ENCODE data around the gene EML1.
A peak's percentile ranks its signal among the peaks of the same experiment; 100 is the strongest.

The EML1 gene

GRCh38 chr14:99872786-99873440, 79.7 kb downstream of the EML1 start:
- DNase-seq (ENCODE audit: low spot score) = no peak

- no peak for DNase-seq (ENCODE audit: low spot score)
Measured at GRCh38 chr14:99873653-99874052, 80.4 kb downstream of the EML1 start.

- no peak for DNase-seq (ENCODE audit: low spot score)
Measured at GRCh38 chr14:99874306-99874705, 81.1 kb downstream of the EML1 start.

GRCh38 chr14:99875421-99875820, 82.2 kb downstream of the EML1 start:
- no peak for DNase-seq (ENCODE audit: low spot score)

- no peak for DNase-seq (ENCODE audit: low spot score)
Measured at GRCh38 chr14:99875836-99876235, 82.6 kb downstream of the EML1 start.

GRCh38 chr14:99876406-99876805, 83.2 kb downstream of the EML1 start:
- no peak for DNase-seq (ENCODE audit: low spot score)

- DNase-seq (ENCODE audit: low spot score) = no peak
Measured at GRCh38 chr14:99878563-99878962, 85.3 kb downstream of the EML1 start.

- DNase-seq (ENCODE audit: low spot score) = no peak
Measured at GRCh38 chr14:99879401-99880295, 86.4 kb downstream of the EML1 start.

- no peak for DNase-seq (ENCODE audit: low spot score)
Measured at GRCh38 chr14:99880651-99881420, 87.6 kb downstream of the EML1 start.

GRCh38 chr14:99883866-99884650, 90.8 kb downstream of the EML1 start:
- no peak for DNase-seq (ENCODE audit: low spot score)

GRCh38 chr14:99884834-99885648, 91.8 kb downstream of the EML1 start:
- DNase-seq (ENCODE audit: low spot score) = peak; percentile 43

GRCh38 chr14:99885649-99885958, 92.4 kb downstream of the EML1 start:
- DNase-seq (ENCODE audit: low spot score) = no peak

- DNase-seq (ENCODE audit: low spot score) = no peak
Measured at GRCh38 chr14:99887407-99887806, 94.2 kb downstream of the EML1 start.

- no peak for DNase-seq (ENCODE audit: low spot score)
Measured at GRCh38 chr14:99888149-99888548, 94.9 kb downstream of the EML1 start.

GRCh38 chr14:99889268-99889667, 96.1 kb downstream of the EML1 start:
- no peak for DNase-seq (ENCODE audit: low spot score)

GRCh38 chr14:99891266-99891665, 98.1 kb downstream of the EML1 start:
- no peak for DNase-seq (ENCODE audit: low spot score)

- DNase-seq (ENCODE audit: low spot score) = no peak
Measured at GRCh38 chr14:99891900-99892299, 98.7 kb downstream of the EML1 start.

- no peak for DNase-seq (ENCODE audit: low spot score)
Measured at GRCh38 chr14:99892406-99892805, 99.2 kb downstream of the EML1 start.

- DNase-seq (ENCODE audit: low spot score) = no peak
Measured at GRCh38 chr14:99896361-99896760, 103.1 kb downstream of the EML1 start.

GRCh38 chr14:99899578-99900178, 106.5 kb downstream of the EML1 start:
- no peak for DNase-seq (ENCODE audit: low spot score)

GRCh38 chr14:99902925-99903324, 109.7 kb downstream of the EML1 start:
- DNase-seq (ENCODE audit: low spot score) = no peak

Data from germinal center (tissue), 1 donor.